ENCODE measurements around the gene TAF1A. TPM values are rescaled to one million over a fixed set of nuclear protein-coding genes. Genes with fewer than 3 reads are reported as not detected.

TAF1A gene
- total RNA-seq, 1 experiment from 2014 or later: 21.4 TPM

- TF ChIP-seq CTCF (IDR thresholded peaks at IDR 0.05 in 2 of 3, conservative IDR thresholded peaks at IDR 0.05 in 1 of 3; ENCODE audit: borderline replicate concordance in 1 of 3, insufficient read depth in 1 of 3, low read depth in 2 of 3, low read length in 2 of 3): no peak
Measured at GRCh38 chr1:222596696-222597095, 7.0 kb upstream of the TAF1A start (continued).

- no peak for TF ChIP-seq EZH2 (IDR thresholded peaks at IDR 0.05)
- TF ChIP-seq FOSL1 (IDR thresholded peaks at IDR 0.05; ENCODE audit: low read depth): no peak
- no peak for TF ChIP-seq RAD21 (IDR thresholded peaks at IDR 0.05; ENCODE audit: low read depth)
- no peak for TF ChIP-seq CBX3 (IDR thresholded peaks at IDR 0.05; ENCODE audit: low read depth)
- no peak overlapping the region for H3K4me3 ChIP-seq (replicated peaks in 1 of 2; ENCODE audit: low read depth in 1 of 2, low read length in 2 of 2)
- POLR2A ChIA-PET: no interaction called here
- no peak overlapping the region for H2AFZ ChIP-seq (ENCODE audit: low read depth, low read length, poor library complexity, severe bottlenecking)
- no peaks in the 10 kb centered on the region for H3K9me2 ChIP-seq (ENCODE audit: insufficient read depth)
- no peaks in the 10 kb centered on the region for H3K27me3 ChIP-seq (ENCODE audit: insufficient read depth, low read length)
- no peaks in the 10 kb centered on the region for H3K79me2 ChIP-seq (ENCODE audit: insufficient read depth, low read length)
- BruUV-seq (replicated peaks): no TSS peak
- intact Hi-C loops (cut with micrococcal nuclease): no loop called here
- no peak overlapping the region for H3K27ac ChIP-seq (ENCODE audit: low read depth, low read length)
- DNase-seq (ENCODE audit: low read depth, low spot score) (no peak), ATAC-seq (no peak)
- H3K36me3 ChIP-seq (ENCODE audit: control insufficient read depth in 1 of 2, insufficient read depth in 2 of 2, low read length in 2 of 2): no peaks in the 10 kb centered on the region
- H3K4me1 ChIP-seq (ENCODE audit: control insufficient read depth in 1 of 2, insufficient read depth in 2 of 2, low read length in 2 of 2): peaks cover 0 to 6% of the 10 kb centered on the region in 2 experiments; a peak in 2 of 4 replicates
- H3K9me3 ChIP-seq (ENCODE audit: control insufficient read depth in 1 of 2, insufficient read depth in 1 of 2, low read depth in 1 of 2, low read length in 2 of 2): no peaks in the 10 kb centered on the region
- RAD21 ChIA-PET (ENCODE audit: low non-redundant PET in 1 of 2, low total read pairs in 2 of 2, uncharacterized antibody in 2 of 2, unreplicated experiment in 2 of 2): no interaction called here
- H3K9ac ChIP-seq (ENCODE audit: low read length): no peak overlapping the region
- CTCF ChIA-PET: no interaction called here
- no peak overlapping the region for H3K4me2 ChIP-seq (ENCODE audit: low read length)
- H4K20me1 ChIP-seq (ENCODE audit: insufficient read depth): no peaks in the 10 kb centered on the region
Measured at GRCh38 chr1:222594789-222595188, 5.1 kb upstream of the TAF1A start.

GRCh38 chr1:222592171-222592570 lies 2.4 kb upstream of the TAF1A start:
- Histone ChIP-seq H3K4me2 (ENCODE audit: low read length) (no peak overlapping the region), H3K4me1 (ENCODE audit: control insufficient read depth in 1 of 2, insufficient read depth in 2 of 2, low read length in 2 of 2) (peaks cover 0 to 16% of the 10 kb centered on the region in 2 experiments; a peak in 3 of 4 replicates), H2AFZ (ENCODE audit: low read depth, low read length, poor library complexity, severe bottlenecking) (no peak overlapping the region), H3K79me2 (ENCODE audit: insufficient read depth, low read length) (peaks cover 25% of the 10 kb centered on the region), H4K20me1 (ENCODE audit: insufficient read depth) (no peaks in the 10 kb centered on the region), H3K27ac (ENCODE audit: low read depth, low read length) (no peak overlapping the region), H3K4me3 (replicated peaks in 1 of 2; ENCODE audit: low read depth in 1 of 2, low read length in 2 of 2) (no peak overlapping the region), H3K9ac (ENCODE audit: low read length) (no peak overlapping the region), H3K27me3 (ENCODE audit: insufficient read depth, low read length) (no peaks in the 10 kb centered on the region), H3K9me3 (ENCODE audit: control insufficient read depth in 1 of 2, insufficient read depth in 1 of 2, low read depth in 1 of 2, low read length in 2 of 2) (no peaks in the 10 kb centered on the region), H3K36me3 (ENCODE audit: control insufficient read depth in 1 of 2, insufficient read depth in 2 of 2, low read length in 2 of 2) (peaks cover 4 to 5% of the 10 kb centered on the region in 2 experiments; a peak in 3 of 4 replicates), H3K9me2 (ENCODE audit: insufficient read depth) (no peaks in the 10 kb centered on the region)
- DNase-seq (ENCODE audit: low read depth, low spot score) (no peak), ATAC-seq (no peak)
- BruUV-seq (replicated peaks): no TSS peak
- ChIA-PET POLR2A (interaction anchor here (0.7 kb wide), 1 partner anchor 1704 kb away, joined by 3 read pairs; no protein-coding TSS in a partner anchor), RAD21 (ENCODE audit: low non-redundant PET in 1 of 2, low total read pairs in 2 of 2, uncharacterized antibody in 2 of 2, unreplicated experiment in 2 of 2) (no interaction called here), CTCF (interaction anchor here (0.8 kb wide), 1 partner anchor 42 kb away, joined by 3 read pairs; no protein-coding TSS in a partner anchor)
- intact Hi-C loops (cut with micrococcal nuclease): no loop called here
- TF ChIP-seq EZH2 (IDR thresholded peaks at IDR 0.05) (no peak), ZNF274 (IDR thresholded peaks at IDR 0.05; ENCODE audit: low read depth, low read length) (no peak), EZH2phosphoT487 (IDR thresholded peaks at IDR 0.05; ENCODE audit: borderline replicate concordance) (no peak), SP1 (IDR thresholded peaks at IDR 0.05; ENCODE audit: low read depth) (no peak), EGR1 (IDR thresholded peaks at IDR 0.05; ENCODE audit: low read depth) (no peak), CTCF (IDR thresholded peaks at IDR 0.05 in 2 of 3, conservative IDR thresholded peaks at IDR 0.05 in 1 of 3; ENCODE audit: borderline replicate concordance in 1 of 3, insufficient read depth in 1 of 3, low read depth in 2 of 3, low read length in 2 of 3) (no peak), POLR2A (IDR thresholded peaks at IDR 0.05; ENCODE audit: borderline replicate concordance, extremely low read depth, insufficient read depth, insufficient read length) (no peak), SRF (IDR thresholded peaks at IDR 0.05; ENCODE audit: low read depth) (no peak), RAD21 (IDR thresholded peaks at IDR 0.05; ENCODE audit: low read depth) (no peak), ELF1 (IDR thresholded peaks at IDR 0.05; ENCODE audit: borderline replicate concordance, low read depth) (no peak)

Measured in HCT116 (cell line).